SK-N-MC (cell line): ENCODE results near the gene PHKA2.

Experiments
- EZH2 ChIP-seq: fragments of 200-600 bp; sonication (generic); IDR thresholded peaks from one replicate; pipeline ENCODE4 v1.6.1; 2017; ENCODE audit warnings: antibody characterized with exemption
- FOXP2 ChIP-seq: optimal IDR thresholded peaks from 2 replicates; pipeline ENCODE3; 2011; ENCODE audit warnings: mild to moderate bottlenecking, moderate library complexity; ENCODE audit not compliant: insufficient read depth; ENCODE audit errors: extremely low read length, control extremely low read depth
- POLR2AphosphoS5 ChIP-seq: IDR thresholded peaks from 2 replicates; pipeline ENCODE4 v1.6.1; 2012; ENCODE audit warnings: mild to moderate bottlenecking, low read depth, low read length, borderline replicate concordance

GRCh38 chrX:18920566-18920965, 63.3 kb downstream of the PHKA2 start:
- TF ChIP-seq POLR2AphosphoS5 (no peak), FOXP2 (no peak), EZH2 (no peak)
